BE2C (cell line): ENCODE measurements around the gene PREPL.
"Not testable (repeated sequence)": the region's sequence is repeated elsewhere in the genome, so short reads cannot be mapped to it uniquely, and the experiment has no call there.

Source experiments
- DNase-seq: peaks from one replicate; pipeline ENCODE4 v3.0.0-alpha.2; 2020
- H3K27me3 ChIP-seq: fragments of 250-450 bp; sonication (Bioruptor Pico); 2 replicates; pipeline ENCODE4 v1.5.1; 2020; ENCODE audit warnings: mild to moderate bottlenecking
- H3K36me3 ChIP-seq: fragments of 250-450 bp; sonication (Bioruptor Pico); 2 replicates; pipeline ENCODE4 v1.5.1; 2020; ENCODE audit warnings: mild to moderate bottlenecking
- H3K4me1 ChIP-seq: fragments of 250-450 bp; sonication (Bioruptor Pico); 2 replicates; pipeline ENCODE4 v1.5.1; 2020
- H3K4me3 ChIP-seq: 2 replicates; pipeline ENCODE4 v1.5.1; 2011; ENCODE audit warnings: low read depth, low read length
- H3K9me3 ChIP-seq: fragments of 250-450 bp; sonication (Bioruptor Pico); 2 replicates; pipeline ENCODE4 v1.5.1; 2020
- TF ChIP-seq, protein P1 (sequence below): IDR thresholded peaks from 2 replicates; pipeline ENCODE4 v1.5.1; 2012; ENCODE audit warnings: mild to moderate bottlenecking, low read depth, low read length

Gene PREPL

GRCh38 chr2:44388877-44389276 is 27.6 kb upstream of the PREPL start:
- Histone ChIP-seq H3K4me3 (no peak overlapping the region), H3K27me3 (no peaks in the 10 kb centered on the region), H3K9me3 (no peaks in the 10 kb centered on the region), H3K4me1 (no peaks in the 10 kb centered on the region), H3K36me3 (no peaks in the 10 kb centered on the region)
- TF ChIP-seq, protein P1, sequence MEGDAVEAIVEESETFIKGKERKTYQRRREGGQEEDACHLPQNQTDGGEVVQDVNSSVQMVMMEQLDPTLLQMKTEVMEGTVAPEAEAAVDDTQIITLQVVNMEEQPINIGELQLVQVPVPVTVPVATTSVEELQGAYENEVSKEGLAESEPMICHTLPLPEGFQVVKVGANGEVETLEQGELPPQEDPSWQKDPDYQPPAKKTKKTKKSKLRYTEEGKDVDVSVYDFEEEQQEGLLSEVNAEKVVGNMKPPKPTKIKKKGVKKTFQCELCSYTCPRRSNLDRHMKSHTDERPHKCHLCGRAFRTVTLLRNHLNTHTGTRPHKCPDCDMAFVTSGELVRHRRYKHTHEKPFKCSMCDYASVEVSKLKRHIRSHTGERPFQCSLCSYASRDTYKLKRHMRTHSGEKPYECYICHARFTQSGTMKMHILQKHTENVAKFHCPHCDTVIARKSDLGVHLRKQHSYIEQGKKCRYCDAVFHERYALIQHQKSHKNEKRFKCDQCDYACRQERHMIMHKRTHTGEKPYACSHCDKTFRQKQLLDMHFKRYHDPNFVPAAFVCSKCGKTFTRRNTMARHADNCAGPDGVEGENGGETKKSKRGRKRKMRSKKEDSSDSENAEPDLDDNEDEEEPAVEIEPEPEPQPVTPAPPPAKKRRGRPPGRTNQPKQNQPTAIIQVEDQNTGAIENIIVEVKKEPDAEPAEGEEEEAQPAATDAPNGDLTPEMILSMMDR: no peak
- DNase-seq: no peak

- H3K27me3 ChIP-seq, H3K4me3 ChIP-seq, H3K4me1 ChIP-seq, H3K36me3 ChIP-seq, DNase-seq, H3K9me3 ChIP-seq: not testable (repeated sequence)
Observed at GRCh38 chr2:44385226-44385625, 23.9 kb upstream of the PREPL start.

DNA sequence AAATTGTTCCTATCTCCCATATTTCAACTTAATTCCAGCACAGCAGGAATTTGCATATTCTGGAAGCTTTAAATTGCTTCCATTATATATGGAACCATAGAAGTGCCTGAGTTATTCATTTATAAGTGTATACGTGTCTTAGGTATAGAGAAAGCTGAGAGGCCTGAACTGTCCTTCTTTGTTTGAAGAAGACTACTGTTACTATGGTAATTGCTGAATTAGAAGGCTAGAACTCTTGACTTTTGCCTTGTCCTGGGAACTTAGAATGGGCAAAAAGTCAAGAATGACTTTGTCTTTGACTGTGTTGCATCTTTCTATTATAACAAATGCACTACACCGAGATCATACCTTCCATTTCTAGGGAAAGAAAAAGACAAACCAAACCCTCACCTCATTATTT is 16.2 kb upstream of the PREPL start:
- Histone ChIP-seq H3K36me3 (no peaks in the 10 kb centered on the region), H3K9me3 (no peaks in the 10 kb centered on the region), H3K4me1 (no peaks in the 10 kb centered on the region), H3K4me3 (no peak overlapping the region), H3K27me3 (no peaks in the 10 kb centered on the region)
- TF ChIP-seq, protein P1: no peak
- DNase-seq: no peak

DNA sequence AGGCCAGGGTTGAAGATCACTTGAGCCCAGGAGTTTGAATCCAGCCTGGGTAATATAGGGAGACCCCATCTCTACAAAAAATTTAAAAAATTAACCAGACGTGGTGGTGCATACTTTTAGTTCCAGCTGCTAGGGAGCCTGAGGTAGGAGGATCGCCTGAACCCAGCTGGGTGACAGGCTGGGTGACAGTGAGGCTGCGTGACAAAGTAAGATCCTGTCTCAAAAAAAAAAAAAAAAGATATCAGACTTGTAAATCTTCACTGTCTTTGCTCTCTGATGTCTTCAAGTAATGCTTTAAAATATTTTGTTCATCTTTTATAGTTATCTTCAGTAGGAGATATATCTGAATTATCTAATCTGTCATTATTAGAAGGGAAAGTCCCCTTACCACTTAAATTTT is 11.0 kb upstream of the PREPL start:
- H3K9me3 ChIP-seq: no peaks in the 10 kb centered on the region
- no peaks in the 10 kb centered on the region for H3K4me1 ChIP-seq
- H3K27me3 ChIP-seq: no peaks in the 10 kb centered on the region
- DNase-seq: no peak
- TF ChIP-seq, protein P1: no peak
- H3K4me3 ChIP-seq: no peak overlapping the region
- no peaks in the 10 kb centered on the region for H3K36me3 ChIP-seq

DNA sequence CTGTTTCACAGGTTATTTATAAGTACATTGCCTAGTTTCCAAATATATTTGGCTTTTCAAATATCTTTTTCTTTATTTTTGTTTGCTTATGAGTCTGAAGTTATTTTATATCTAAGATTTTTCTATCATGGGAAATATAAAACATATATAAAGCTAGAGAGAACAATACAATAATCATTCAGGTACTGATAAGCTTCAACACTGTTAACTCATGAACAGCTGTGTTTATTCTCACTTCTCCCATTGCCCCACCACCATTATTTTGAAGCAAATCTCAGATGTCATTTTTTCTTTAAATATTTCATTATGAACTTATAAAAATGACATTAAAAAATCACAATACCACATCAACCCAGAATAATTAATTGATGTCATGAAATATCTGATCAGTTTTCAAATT is 10.2 kb upstream of the PREPL start:
- no peaks in the 10 kb centered on the region for H3K36me3 ChIP-seq
- H3K4me3 ChIP-seq: no peak overlapping the region
- H3K4me1 ChIP-seq: no peaks in the 10 kb centered on the region
- H3K27me3 ChIP-seq: no peaks in the 10 kb centered on the region
- TF ChIP-seq, protein P1: no peak
- no peaks in the 10 kb centered on the region for H3K9me3 ChIP-seq
- DNase-seq: no peak

GRCh38 chr2:44369392-44369791 is 8.1 kb upstream of the PREPL start:
- no peak overlapping the region for H3K4me3 ChIP-seq
- H3K9me3 ChIP-seq: no peaks in the 10 kb centered on the region
- no peaks in the 10 kb centered on the region for H3K27me3 ChIP-seq
- H3K36me3 ChIP-seq: no peaks in the 10 kb centered on the region
- H3K4me1 ChIP-seq: no peaks in the 10 kb centered on the region
- no peak for DNase-seq
- TF ChIP-seq, protein P1: no peak

DNA sequence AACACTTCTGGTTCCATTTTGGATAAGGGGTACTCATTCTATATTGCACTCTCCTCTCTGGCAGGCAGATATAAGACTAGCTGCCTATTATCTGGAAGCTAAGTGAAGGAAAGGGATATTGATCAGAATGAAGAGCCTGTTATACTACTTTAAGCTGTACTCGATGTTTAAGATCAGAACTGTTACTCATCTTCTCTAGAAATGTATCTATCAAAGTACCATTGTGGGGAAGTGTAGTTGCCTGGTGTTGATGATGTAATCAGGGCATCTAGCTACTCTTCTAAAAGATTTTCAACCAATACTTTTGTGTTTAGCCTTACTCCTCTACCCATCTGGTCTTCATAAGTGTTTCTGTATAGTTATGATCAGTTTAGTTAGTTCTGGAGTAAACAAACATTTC is 6.3 kb upstream of the PREPL start:
- TF ChIP-seq, protein P1: no peak
- no peaks in the 10 kb centered on the region for H3K36me3 ChIP-seq
- H3K9me3 ChIP-seq: no peaks in the 10 kb centered on the region
- no peaks in the 10 kb centered on the region for H3K27me3 ChIP-seq
- no peak overlapping the region for H3K4me3 ChIP-seq
- H3K4me1 ChIP-seq: no peaks in the 10 kb centered on the region
- no peak for DNase-seq
